HG03469 (cell line): ENCODE results near the gene PIANP.
A peak's percentile ranks its signal among the peaks of the same experiment; 100 is the strongest.
"Not testable (repeated sequence)": the region's sequence is repeated elsewhere in the genome, so short reads cannot be mapped to it uniquely, and the experiment has no call there.

Experiments
- ATAC-seq: cut with Tn5 transposase; IDR thresholded peaks from one replicate; pipeline ENCODE4 v1.9.1; 2021; ENCODE audit warnings: mild to moderate bottlenecking, moderate library complexity, moderate number of reproducible peaks; ENCODE audit not compliant: unreplicated experiment

The PIANP gene, protein sequence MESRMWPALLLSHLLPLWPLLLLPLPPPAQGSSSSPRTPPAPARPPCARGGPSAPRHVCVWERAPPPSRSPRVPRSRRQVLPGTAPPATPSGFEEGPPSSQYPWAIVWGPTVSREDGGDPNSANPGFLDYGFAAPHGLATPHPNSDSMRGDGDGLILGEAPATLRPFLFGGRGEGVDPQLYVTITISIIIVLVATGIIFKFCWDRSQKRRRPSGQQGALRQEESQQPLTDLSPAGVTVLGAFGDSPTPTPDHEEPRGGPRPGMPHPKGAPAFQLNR

DNA sequence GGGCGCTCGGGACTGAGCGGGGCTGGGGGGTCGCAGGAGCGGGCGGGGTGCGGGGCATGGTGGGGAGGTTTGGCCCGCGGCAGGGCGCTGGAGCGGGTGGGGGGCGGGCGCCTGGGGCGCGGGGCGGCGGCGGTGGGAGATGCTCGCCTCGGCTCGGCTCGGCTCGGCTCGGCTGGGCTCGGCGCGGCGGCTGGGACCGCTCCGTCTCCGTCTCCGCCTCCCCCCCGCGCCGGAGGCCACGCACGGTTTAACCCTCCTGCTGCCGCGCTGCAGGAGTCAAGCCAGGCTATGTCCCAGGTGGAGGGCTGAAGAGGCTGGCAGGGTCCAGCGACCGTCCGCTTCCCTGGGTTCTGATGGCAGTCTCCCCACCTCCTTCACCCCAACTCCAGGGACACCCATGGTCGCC is at the start of gene PIANP:
Gene PIANP, minus strand, starts transcription at position 170 of the 406 bp plus-strand sequence. CDS start 2,754 bp downstream, outside the sequence.
- ATAC-seq: no peak

GRCh38 chr12:6748761-6749160 is 48.1 kb upstream of the PIANP start:
- no peak for ATAC-seq

- no peak for ATAC-seq
Measured at GRCh38 chr12:6747216-6747615, 46.6 kb upstream of the PIANP start.

DNA sequence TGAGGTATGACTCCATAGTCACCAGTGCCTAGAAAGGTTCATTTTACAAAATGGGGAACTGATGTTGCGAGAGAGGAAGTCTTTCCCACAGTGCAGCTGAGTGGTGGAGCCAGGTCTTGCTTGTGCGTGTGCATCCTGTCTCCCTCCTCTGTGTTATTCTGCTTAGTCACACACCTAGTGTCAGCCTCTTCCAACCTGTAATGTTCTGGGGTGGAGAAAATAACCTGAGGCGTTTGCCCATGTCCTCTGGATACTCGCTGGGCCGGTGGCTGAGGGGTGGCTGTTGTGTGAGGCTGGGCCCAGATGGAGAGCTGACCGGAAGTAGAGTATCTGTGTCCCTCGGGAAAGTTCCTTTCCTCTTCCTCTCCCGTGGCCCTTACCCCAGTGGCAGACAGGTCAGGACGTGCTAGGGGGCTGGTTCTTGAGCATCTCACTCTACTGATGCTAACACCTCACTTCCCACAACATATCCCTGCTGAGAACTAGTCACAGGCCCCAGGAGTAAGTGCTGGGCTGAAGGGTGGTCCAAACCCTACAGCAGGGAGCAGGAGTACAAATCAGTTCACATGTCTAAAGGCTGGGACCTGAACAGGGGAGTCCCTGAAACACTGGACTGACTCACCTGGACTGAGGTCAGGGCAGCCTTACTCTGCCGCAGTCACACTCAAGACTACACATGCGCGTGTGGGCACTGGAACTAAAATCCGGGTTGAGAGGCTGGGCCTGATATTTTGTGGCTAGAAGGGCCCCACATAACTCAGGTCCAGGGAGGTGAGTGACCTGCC is 45.3 kb upstream of the PIANP start:
- ATAC-seq: no peak

GRCh38 chr12:6743300-6743699 is 42.7 kb upstream of the PIANP start:
- ATAC-seq: not testable (repeated sequence)

- ATAC-seq: no peak
Measured at GRCh38 chr12:6742834-6743233, 42.2 kb upstream of the PIANP start.

DNA sequence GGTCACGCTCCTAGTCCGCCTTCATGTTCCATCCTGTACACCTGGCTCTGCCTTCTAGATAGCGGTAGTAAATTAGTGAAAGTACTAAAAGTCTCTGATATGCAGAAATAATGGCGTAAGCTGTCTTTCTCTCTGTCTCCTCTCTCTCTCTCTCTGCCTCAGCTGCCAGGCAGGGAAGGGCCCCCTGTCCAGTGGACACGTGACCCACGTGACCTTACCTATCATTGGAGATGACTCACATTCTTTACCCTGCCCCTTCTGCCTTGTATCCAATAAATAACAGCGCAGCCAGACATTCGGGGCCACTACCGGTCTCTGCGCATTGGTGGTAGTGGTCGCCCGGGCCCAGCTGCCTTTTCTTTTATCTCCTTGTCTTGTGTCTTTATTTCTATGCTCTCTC is 41.5 kb upstream of the PIANP start:
- ATAC-seq: not testable (repeated sequence)

GRCh38 chr12:6736754-6737153 is 36.1 kb upstream of the PIANP start:
- no peak for ATAC-seq

DNA sequence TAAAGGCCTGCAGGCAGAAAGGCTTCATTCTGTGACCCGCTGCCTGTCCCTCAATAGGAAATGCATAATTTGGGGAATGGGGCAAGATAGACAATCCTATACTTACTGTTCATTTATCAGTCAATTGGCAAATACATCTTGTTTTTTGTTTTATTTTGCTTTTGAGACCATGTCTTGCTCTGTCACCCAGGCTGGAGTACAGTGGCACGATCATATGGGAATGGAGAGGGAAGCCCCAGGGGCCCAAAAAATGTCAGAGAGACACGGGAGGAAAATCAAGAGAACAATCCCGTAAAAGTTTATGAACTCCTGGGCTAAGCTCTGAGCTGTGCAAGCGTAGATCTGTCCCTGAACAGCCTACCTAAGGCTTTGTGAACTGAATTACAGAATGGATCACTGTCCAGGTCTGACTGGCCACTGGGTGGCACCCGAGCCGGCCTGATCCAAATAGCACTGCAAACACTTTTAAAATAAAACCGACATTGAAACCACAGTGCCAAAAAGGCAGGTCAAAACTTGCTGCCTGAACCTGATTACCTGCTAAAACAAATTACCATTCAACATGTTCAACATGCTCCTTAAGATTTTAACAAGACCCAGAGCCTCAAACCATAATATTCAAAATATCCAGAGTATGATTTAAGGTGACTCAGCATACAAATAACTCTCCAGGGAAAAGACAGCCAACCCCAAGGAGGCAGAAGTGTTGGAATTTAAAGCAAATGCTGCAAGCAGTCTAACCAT is 35.0 kb upstream of the PIANP start:
- ATAC-seq: no peak

DNA sequence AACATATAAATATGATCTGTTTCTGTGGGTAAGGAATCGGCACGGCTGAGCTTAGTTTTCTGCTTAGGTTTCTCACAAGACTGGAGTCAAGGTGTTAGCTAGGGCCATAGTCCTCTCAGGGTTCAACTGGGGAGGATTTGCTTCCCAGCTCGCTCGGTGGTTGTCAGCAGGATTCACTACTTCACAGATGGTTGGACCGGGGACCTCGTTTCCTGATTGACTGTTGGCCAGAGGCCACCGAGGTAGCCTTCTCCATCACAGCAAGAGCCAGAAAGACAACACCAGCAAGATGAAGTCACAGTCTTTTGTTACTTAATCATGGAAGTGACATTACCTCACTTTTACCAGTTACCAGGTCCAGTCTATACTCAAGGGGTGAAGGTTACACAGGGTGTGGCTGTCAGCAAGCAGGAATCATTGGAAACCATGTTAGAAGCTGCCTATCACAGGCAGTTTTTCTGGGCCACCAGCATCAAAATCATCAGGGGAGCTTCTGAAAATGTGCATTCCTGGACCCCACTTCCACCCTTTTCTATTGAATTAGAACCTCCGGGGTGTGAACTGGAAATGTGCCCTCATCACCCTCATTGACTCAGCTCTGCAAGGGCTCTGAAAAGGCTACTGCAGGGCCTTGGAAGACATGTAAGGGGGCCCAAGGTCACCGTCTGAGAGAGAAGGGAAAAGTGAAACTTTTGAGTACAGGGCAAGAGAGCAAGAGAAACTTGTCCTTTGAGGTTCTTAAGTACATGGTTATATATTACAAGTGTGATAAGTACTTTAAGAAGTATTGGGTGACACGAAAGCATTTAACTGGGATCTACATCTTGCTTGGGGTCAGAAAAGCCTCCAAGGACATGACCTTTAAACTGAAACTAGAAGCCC is 34.1 kb upstream of the PIANP start:
- no peak for ATAC-seq

DNA sequence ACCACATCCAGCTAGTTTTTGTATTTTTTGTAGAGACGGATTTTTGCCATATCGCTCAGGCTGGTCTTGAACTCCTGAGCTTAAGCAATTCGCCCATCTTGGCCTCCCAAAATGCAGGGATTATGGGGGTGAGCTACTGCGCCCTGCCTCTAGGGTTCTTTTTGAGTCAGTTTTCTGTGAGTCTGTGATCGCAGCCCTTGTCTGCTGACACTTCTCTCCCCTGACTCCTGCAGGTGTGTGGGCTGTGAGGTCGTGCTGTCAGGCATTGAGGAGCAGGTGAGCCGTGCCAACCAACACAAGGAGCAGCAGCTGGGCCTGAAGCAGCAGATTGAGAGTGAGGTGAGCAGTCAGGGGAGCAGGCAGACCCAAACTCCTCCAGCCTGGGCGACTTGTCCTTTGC is 29.6 kb upstream of the PIANP start:
- ATAC-seq: no peak

DNA sequence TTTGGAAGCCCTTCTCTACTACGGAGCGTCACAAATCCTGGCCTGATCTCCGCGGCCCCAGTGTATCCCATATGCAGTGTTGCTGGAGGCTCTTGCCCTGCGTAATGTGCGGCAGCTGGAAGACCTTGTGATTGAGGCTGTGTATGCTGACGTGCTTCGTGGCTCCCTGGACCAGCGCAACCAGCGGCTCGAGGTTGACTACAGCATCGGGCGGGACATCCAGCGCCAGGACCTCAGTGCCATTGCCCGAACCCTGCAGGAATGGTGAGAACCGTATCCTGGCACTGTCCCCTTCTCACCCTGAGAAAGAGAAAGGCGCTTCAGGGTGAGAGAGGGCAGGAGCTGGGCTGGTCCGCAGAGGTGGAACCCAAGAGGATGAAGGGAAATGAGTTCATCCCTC is 28.6 kb upstream of the PIANP start:
- ATAC-seq: no peak

DNA sequence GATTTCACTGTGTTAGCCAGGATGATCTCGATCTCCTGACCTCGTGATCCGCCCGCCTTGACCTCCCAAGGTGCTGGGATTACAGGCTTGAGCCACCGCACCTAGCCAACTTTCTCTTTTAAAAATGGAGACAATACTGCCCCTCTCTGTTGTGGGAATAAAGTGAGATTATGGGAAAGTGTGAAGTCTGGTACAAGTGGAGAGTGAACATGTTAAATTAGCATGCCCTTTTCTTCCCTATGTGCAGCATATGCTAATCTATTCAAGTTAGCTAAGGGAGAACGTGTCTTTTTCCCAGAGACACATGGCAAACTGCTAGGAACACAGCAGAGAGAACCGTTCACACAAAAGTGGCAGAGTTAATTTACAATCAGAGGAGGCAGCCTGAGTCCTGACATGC is 24.7 kb upstream of the PIANP start:
- ATAC-seq: no peak

DNA sequence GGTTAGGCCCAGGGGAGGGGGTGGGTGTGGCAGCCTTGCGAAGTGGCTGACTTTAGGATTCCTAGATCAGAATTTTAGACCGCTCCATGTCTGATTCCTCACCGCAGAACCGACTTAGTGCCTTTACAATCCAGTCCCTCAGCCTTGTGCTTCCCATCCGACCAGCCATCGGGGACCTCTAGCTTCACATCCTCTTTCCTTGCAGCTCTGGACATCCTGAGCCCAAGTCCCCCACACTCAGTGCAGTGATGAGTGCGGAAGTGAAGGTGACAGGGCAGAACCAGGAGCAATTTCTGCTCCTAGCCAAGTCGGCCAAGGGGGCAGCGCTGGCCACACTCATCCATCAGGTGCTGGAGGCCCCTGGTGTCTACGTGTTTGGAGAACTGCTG is 23.8 kb upstream of the PIANP start:
- no peak for ATAC-seq

DNA sequence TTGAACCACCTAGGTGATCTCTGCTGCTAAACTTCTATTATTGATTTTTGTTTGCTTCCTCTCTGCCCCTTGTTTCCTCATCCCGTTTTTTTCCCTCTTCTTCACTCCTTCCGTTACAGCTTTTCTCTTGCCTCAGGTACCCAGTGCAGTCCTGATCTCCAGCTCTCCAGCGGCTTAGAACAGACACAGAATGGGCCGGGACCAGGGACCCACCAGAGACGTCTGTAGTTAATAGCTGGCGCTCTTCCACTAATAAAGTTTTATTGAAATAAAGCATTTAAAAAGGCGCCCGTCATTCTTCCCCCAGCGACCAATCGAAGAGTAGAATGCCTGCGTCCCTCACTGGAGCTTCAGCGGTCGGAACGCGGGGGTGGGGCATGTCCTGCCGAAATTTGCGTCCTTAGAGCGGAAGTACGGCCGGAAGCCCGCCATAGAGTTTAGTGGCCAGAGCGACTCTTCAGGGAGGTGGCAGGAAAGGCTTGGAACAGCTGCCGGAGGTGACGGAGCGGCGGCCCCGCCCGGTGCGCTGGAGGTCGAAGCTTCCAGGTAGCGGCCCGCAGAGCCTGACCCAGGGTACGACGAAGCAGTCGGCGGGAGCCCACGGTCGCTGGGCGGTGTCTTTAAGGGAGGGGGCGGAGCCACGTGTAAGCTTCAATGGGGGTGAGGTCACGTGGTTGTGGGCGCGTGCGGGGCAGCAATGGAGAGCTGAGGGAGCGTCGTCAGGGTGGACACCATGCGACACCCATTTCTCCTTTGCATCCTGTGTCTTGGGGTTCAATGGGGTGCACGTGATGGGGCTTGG is 23.2 kb upstream of the PIANP start, which contains the start of gene COPS7A:
Gene COPS7A, plus strand, starts transcription at position 440 of the 802 bp plus-strand sequence. CDS start 611 bp downstream, outside the sequence.
- ATAC-seq: peak; percentile 83

GRCh38 chr12:6722863-6723262 is 22.2 kb upstream of the PIANP start:
- no peak for ATAC-seq

- ATAC-seq: no peak
Measured at GRCh38 chr12:6716874-6717437, 16.3 kb upstream of the PIANP start.

- not testable (repeated sequence) for ATAC-seq
Measured at GRCh38 chr12:6716031-6716873, 15.6 kb upstream of the PIANP start.
